GM18861 (cell line): ENCODE measurements around the gene ATP6V0E2.
"Not testable (repeated sequence)": the region's sequence is repeated elsewhere in the genome, so short reads cannot be mapped to it uniquely, and the experiment has no call there.

Experiments used
- ATAC-seq: cut with Tn5 transposase; IDR thresholded peaks from one replicate; pipeline ENCODE4 v1.9.1; 2021; ENCODE audit not compliant: unreplicated experiment

The ATP6V0E2 gene

GRCh38 chr7:149926414-149926813 lies 52.6 kb downstream of the ATP6V0E2 start:
- ATAC-seq: not testable (repeated sequence)
